H1 (cell line): Measurements from ENCODE around the gene HIVEP3. TPM values are rescaled to one million over a fixed set of nuclear protein-coding genes. Genes with fewer than 3 reads are reported as not detected.

ENCODE experiments used
- CBX5 ChIP-seq: fragments of 300-800, 300-1000 bp; sonication (generic); IDR thresholded peaks from 2 replicates; pipeline ENCODE4 v1.7.1; 2016; ENCODE audit warnings: antibody characterized with exemption, low read length, low read depth
- CHD1 ChIP-seq: IDR thresholded peaks from 2 replicates; pipeline ENCODE4 v1.6.1; 2012; ENCODE audit warnings: low read depth, low read length, improper control_type of control experiment
- GTF2F1 ChIP-seq: IDR thresholded peaks from 2 replicates; pipeline ENCODE4 v1.6.1; 2012; ENCODE audit warnings: low read depth, low read length, improper control_type of control experiment, borderline replicate concordance
- KDM4A ChIP-seq: IDR thresholded peaks from one replicate; pipeline ENCODE4 v1.7.1; 2012; ENCODE audit warnings: low read depth, mild to moderate bottlenecking, moderate library complexity, low read length, inconsistent platforms; ENCODE audit not compliant: severe bottlenecking
- NANOG ChIP-seq: IDR thresholded peaks from 2 replicates; pipeline ENCODE4 v1.6.1; 2011; ENCODE audit warnings: low read length, low read depth, mild to moderate bottlenecking, inconsistent platforms; ENCODE audit not compliant: insufficient read depth, poor library complexity, severe bottlenecking
- TEAD4 ChIP-seq: IDR thresholded peaks from 2 replicates; pipeline ENCODE4 v1.6.1; 2012; ENCODE audit warnings: low read depth, low read length, inconsistent platforms, mixed read lengths
- polyA plus RNA-seq, 7 experiments: library from polyadenylated mRNA; depleted of rRNA in 3 of 7; stranded (reverse) in 5 of 7; unstranded in 2 of 7; fragments of >200 nt in 5 of 7; fragments of 200-250 nt in 2 of 7; gene quantifications; 1 replicate in 5 of 7; 2 replicates in 1 of 7; 4 replicates in 1 of 7; pipeline versions ENCODE4 v1.2.1 to v1.2.3, GENCODE V29; 2011 to 2013; ENCODE audit warnings: missing spikeins in 2 of 7, mixed read lengths in 2 of 7
- total RNA-seq: library from RNA; stranded (reverse); fragmentation: NEBNext Ultra II Directional; extraction: Animal tissue kit (Norgen Biotek cat#: 25700); gene quantifications from 2 replicates; pipeline ENCODE4 v1.2.1, GENCODE V29; 2021

HIVEP3 gene
- total and polyA plus RNA-seq, 2 of the 8 experiments (the other 6 are each of a cell fraction or from before 2014, with no cell fraction given) = 0.24 to 0.69 TPM

GRCh38 chr1:41571041-41571440 lies 347.7 kb downstream of the HIVEP3 start (continued):
- TF ChIP-seq GTF2F1 = no peak
- no peak for TF ChIP-seq CHD1
- no peak for TF ChIP-seq KDM4A
- no peak for TF ChIP-seq CBX5
- no peak for TF ChIP-seq NANOG
- TF ChIP-seq TEAD4 = no peak
